Measurements from ENCODE around the gene GPRASP2.

GPRASP2 gene

GRCh38 chrX:102745513-102745856 lies 33.2 kb downstream of the GPRASP2 start:
- no peak for DNase-seq

- no peak for DNase-seq
These were observed 33.8 kb downstream of the GPRASP2 start for GRCh38 chrX:102745857-102746584.

- DNase-seq: no peak
These were observed 53.0 kb downstream of the GPRASP2 start for GRCh38 chrX:102765217-102765616.

- DNase-seq: no peak
These were observed 53.6 kb downstream of the GPRASP2 start for GRCh38 chrX:102765809-102766208.

- DNase-seq: no peak
These were observed 55.0 kb downstream of the GPRASP2 start for GRCh38 chrX:102767287-102767686.
